ENCODE measurements around the gene INKA2. TPM values are rescaled to one million over a fixed set of nuclear protein-coding genes. Genes with fewer than 3 reads are reported as not detected.

Gene INKA2
- 10 to 100 TPM in 1 of 4 donors, 1 to 10 TPM in 1, under 1 TPM in 1, not detected in 1; 0.51 to 16.4 (median 6.4) TPM for total RNA-seq

GRCh38 chr1:111739194-111739924 is at the start of gene INKA2:
Gene INKA2 (minus strand): TSS chr1:111739395. CDS start chr1:111739242, 153 bp downstream.
- Histone ChIP-seq H3K4me1 (no peaks in the 10 kb centered on the region), H3K36me3 (no peaks in the 10 kb centered on the region), H3K27ac (peak within 1 kb of the TSS; percentile 84 to 88), H3K27me3 (no peaks in the 10 kb centered on the region), H3K9me3 (no peaks in the 10 kb centered on the region), H3K4me3 (peak within 1 kb of the TSS; percentile 38 to 41)
- intact Hi-C loops (cut with DNase I; ENCODE audit: low total_unique reads): no loop called here
- TF ChIP-seq CTCF (IDR thresholded peaks at IDR 0.05): peak in 2 of 4 experiments; percentile 4 to 14
- TF ChIP-seq POLR2A (IDR thresholded peaks at IDR 0.05): peak; percentile 73 to 75
- DNase-seq: peak; percentile 87

GRCh38 chr1:111786669-111787207 is 47.5 kb upstream of the INKA2 start:
- intact Hi-C loops (cut with DNase I; ENCODE audit: low total_unique reads): no loop called here
- Histone ChIP-seq H3K9me3 (no peaks in the 10 kb centered on the region), H3K4me1 (no peaks in the 10 kb centered on the region), H3K27me3 (no peaks in the 10 kb centered on the region), H3K4me3 (no peak overlapping the region), H3K36me3 (no peaks in the 10 kb centered on the region), H3K27ac (no peak overlapping the region)
- no peak for DNase-seq
- no peak for TF ChIP-seq CTCF (IDR thresholded peaks at IDR 0.05)
- no peak for TF ChIP-seq POLR2A (IDR thresholded peaks at IDR 0.05)

GRCh38 chr1:111784273-111784901 is 45.2 kb upstream of the INKA2 start:
- H3K4me3 ChIP-seq: no peak overlapping the region
- TF ChIP-seq CTCF (IDR thresholded peaks at IDR 0.05): no peak
- TF ChIP-seq POLR2A (IDR thresholded peaks at IDR 0.05): no peak
- intact Hi-C loops (cut with DNase I; ENCODE audit: low total_unique reads): no loop called here
- no peaks in the 10 kb centered on the region for H3K4me1 ChIP-seq
- H3K27me3 ChIP-seq: no peaks in the 10 kb centered on the region
- no peak for DNase-seq
- no peaks in the 10 kb centered on the region for H3K36me3 ChIP-seq
- no peak overlapping the region for H3K27ac ChIP-seq
- H3K9me3 ChIP-seq: no peaks in the 10 kb centered on the region

- Histone ChIP-seq H3K9me3 (no peaks in the 10 kb centered on the region), H3K4me3 (no peak overlapping the region), H3K4me1 (no peaks in the 10 kb centered on the region), H3K36me3 (no peaks in the 10 kb centered on the region), H3K27ac (no peak overlapping the region), H3K27me3 (no peaks in the 10 kb centered on the region)
- intact Hi-C loops (cut with DNase I; ENCODE audit: low total_unique reads): no loop called here
- no peak for TF ChIP-seq CTCF (IDR thresholded peaks at IDR 0.05)
- no peak for TF ChIP-seq POLR2A (IDR thresholded peaks at IDR 0.05)
- no peak for DNase-seq
Measured at GRCh38 chr1:111779546-111779945, 40.4 kb upstream of the INKA2 start.

- no peaks in the 10 kb centered on the region for H3K36me3 ChIP-seq
- no peak for TF ChIP-seq CTCF (IDR thresholded peaks at IDR 0.05)
- TF ChIP-seq POLR2A (IDR thresholded peaks at IDR 0.05): no peak
- no peaks in the 10 kb centered on the region for H3K4me1 ChIP-seq
- no peak overlapping the region for H3K4me3 ChIP-seq
- H3K27me3 ChIP-seq: no peaks in the 10 kb centered on the region
- H3K9me3 ChIP-seq: no peaks in the 10 kb centered on the region
- no peak overlapping the region for H3K27ac ChIP-seq
- no peak for DNase-seq
- intact Hi-C loops (cut with DNase I; ENCODE audit: low total_unique reads): no loop called here
Measured at GRCh38 chr1:111778541-111779051, 39.4 kb upstream of the INKA2 start.
